ENCODE results near the gene GPR137. TPM values are rescaled to one million over a fixed set of nuclear protein-coding genes. Genes with fewer than 3 reads are reported as not detected.
A peak's percentile ranks its signal among the peaks of the same experiment; 100 is the strongest.

GPR137 gene
- total RNA-seq, 6 experiments from 2014 or later, result 13.0 to 21.9 (median 17.8) TPM

DNA sequence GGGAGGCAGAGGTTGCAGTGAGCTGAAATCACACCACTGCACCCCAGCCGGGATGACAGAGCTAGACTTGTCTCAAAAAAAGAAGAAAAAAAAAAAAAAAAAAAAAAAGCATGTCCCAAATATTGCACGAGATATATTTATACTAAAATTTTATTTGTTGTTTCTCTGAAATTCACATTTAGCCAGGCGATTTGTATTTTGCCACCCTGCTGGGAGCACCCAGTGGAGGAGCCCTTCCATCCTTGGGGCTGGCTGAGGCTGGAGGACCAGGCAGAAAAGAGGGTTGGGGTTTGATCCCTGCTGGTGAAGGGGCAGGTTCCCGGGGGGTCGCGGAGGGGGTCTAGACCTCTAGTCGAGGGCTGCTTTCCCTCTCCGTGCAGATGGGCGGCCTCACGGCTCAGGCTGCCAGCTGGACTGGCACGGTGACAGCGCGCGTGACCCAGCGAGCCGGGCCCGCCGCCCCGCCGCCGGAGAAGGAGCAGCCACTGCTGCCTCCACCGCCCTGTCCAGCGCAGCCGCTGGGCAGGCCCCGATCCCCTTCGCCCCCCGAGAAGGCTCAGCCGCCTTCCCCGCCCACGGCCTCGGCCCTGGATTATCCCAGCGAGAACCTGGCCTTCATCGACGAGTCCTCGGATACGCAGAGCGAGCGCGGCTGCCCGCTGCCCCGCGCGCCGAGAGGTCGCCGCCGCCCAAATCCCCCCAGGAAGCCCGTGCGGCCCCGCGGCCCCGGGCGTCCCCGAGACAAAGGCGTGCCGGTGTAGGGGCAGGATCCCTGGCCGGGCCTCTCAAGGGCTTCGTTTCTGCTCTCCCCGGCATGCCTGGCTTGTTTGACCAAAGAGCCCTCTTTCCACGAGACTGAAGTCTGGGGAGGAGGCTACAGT, 13.6 kb downstream of the GPR137 start:
- DNase-seq (peak in 2 of 3 donors; percentile 65 to 78), ATAC-seq (peak; percentile 36 to 64 (median 54))
- no peaks in the 10 kb centered on the region for H3K36me3 ChIP-seq
- WGBS (ENCODE audit: insufficient coverage, low coverage, low lambda C conversion rate, missing lambda C conversion rate), result 5% methylated on average over 29 of the region's 60 CpGs
- TF ChIP-seq, protein P1, sequence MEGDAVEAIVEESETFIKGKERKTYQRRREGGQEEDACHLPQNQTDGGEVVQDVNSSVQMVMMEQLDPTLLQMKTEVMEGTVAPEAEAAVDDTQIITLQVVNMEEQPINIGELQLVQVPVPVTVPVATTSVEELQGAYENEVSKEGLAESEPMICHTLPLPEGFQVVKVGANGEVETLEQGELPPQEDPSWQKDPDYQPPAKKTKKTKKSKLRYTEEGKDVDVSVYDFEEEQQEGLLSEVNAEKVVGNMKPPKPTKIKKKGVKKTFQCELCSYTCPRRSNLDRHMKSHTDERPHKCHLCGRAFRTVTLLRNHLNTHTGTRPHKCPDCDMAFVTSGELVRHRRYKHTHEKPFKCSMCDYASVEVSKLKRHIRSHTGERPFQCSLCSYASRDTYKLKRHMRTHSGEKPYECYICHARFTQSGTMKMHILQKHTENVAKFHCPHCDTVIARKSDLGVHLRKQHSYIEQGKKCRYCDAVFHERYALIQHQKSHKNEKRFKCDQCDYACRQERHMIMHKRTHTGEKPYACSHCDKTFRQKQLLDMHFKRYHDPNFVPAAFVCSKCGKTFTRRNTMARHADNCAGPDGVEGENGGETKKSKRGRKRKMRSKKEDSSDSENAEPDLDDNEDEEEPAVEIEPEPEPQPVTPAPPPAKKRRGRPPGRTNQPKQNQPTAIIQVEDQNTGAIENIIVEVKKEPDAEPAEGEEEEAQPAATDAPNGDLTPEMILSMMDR (IDR thresholded peaks at IDR 0.05), result no peak
- TF ChIP-seq POLR2A (IDR thresholded peaks at IDR 0.05), result no peak
- intact Hi-C loops (cut with DNase I), result no loop called here
- peaks cover 0 to 24% (median 8%) of the 10 kb centered on the region in 4 donors for H3K4me1 ChIP-seq
- no peak overlapping the region for H3K27ac ChIP-seq
- H3K9me3 ChIP-seq, result no peaks in the 10 kb centered on the region
- peaks cover 0 to 35% of the 10 kb centered on the region in 2 donors for H3K27me3 ChIP-seq
- H3K4me3 ChIP-seq, result peak overlapping the region in 2 of 3 donors; percentile 31 to 38

DNA sequence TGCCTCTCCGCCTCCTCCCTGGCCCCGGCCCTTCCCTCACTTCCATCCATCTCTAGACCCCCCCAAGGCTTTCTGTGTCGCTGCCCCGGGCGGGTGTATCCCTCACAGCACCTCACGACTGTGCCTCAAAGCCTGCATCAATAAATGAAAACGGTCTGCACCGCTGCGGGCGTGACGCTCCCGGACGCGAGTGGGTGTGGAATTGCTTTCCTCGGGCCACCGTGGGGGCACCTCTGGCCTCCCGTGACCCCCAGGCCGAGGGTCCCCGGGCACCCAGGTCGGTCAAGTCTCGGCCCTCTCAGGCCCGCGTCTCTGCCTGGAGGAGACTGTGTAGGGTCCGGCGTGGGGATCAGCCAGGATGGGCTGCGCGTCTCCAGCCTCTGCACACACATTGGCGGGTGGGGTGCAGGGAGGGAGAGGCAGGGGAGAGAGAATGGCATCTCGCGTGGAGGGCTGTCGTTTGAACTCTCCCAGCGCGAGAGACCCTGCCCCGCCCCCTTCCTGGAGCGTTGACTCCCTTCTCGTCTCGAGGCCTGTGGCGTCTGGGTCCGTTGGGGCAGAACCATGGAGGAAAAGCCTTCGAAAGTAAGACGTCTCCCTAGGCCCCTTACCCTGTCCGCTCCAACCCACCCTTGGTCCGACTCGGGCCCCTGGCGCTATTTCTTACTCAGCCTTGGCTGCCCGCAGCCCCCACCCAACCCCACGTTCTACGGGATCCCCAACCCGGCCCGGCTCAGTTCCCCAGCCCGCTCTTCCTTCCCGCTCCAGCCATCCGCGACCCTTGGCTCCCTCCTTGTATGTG, 14.4 kb downstream of the GPR137 start, which contains the start of gene CATSPERZ:
CATSPERZ (plus strand) TSS at position 512 of the 802 bp plus-strand sequence; CDS start at position 565, 53 bp downstream.
- intact Hi-C loops (cut with DNase I), result no loop called here
- WGBS (ENCODE audit: insufficient coverage, low coverage, low lambda C conversion rate, missing lambda C conversion rate), result 6% methylated on average over 17 of the region's 54 CpGs

DNA sequence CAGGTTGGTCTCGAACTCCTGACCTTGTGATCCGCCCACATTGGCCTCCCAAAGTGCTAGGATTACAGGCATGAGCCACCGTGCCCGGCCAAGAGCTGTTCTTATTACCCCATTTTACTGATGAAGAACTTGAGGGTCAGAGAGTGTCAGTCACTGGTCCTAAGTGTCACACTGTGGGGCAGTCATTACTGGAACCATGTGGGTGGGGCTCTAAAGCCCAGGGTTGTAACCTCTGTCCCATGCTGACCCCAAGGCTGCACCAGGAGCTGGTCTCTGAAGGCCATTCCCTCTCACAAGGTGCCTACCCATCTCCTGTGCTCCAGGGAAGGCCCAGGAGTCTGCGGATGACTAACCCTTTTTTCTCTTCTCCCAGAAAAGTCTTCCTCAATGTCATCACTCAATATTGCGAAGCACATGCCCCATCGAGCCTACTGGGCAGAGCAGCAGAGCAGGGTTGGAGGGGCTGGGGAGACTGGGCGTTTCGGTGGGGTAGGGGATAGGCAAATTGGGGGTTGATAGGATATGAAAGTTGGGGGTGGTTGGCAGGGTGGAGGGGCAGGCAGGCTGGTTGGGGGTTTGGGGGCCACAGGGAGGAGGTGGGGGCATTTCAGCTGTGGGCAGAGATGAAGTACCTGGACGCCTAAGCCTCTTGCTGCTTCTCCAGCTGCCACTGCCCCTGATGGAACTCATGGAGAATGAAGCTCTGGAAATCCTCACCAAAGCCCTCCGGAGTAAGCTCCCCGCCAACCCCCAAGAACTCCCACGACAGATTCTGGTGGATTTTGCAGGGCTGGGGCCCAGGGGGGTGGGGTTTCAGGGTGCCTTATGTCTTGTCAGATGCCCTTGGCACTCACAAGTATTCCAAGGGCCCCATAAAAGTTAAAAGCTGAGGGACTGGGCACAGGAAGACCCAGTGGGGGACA, 17.7 kb downstream of the GPR137 start:
- Histone ChIP-seq H3K4me3 (no peak overlapping the region), H3K36me3 (no peaks in the 10 kb centered on the region), H3K4me1 (peaks cover 0 to 39% (median 13%) of the 10 kb centered on the region in 4 donors), H3K9me3 (no peaks in the 10 kb centered on the region), H3K27ac (peak overlapping the region in 1 of 3 donors; percentile 99), H3K27me3 (peaks cover 0 to 18% of the 10 kb centered on the region in 2 donors)
- TF ChIP-seq, protein P1 (IDR thresholded peaks at IDR 0.05), result no peak
- TF ChIP-seq POLR2A (IDR thresholded peaks at IDR 0.05), result no peak
- 77% methylated on average over 9 of the region's 13 CpGs for WGBS (ENCODE audit: insufficient coverage, low coverage, low lambda C conversion rate, missing lambda C conversion rate)
- no peak for DNase-seq
- no peak for ATAC-seq
- intact Hi-C loops (cut with DNase I), result no loop called here

More for the DNA sequence above, 14.4 kb downstream of the GPR137 start, which contains the start of gene CATSPERZ:
- H3K4me1 ChIP-seq, result peaks cover 0 to 25% (median 9%) of the 10 kb centered on the region in 4 donors
- H3K36me3 ChIP-seq, result no peaks in the 10 kb centered on the region
- ATAC-seq (no peak), DNase-seq (no peak)
- H3K4me3 ChIP-seq, result peak within 1 kb of the TSS in 2 of 3 donors; percentile 33 to 38
- H3K9me3 ChIP-seq, result no peaks in the 10 kb centered on the region
- no peak within 1 kb of the TSS for H3K27ac ChIP-seq
- H3K27me3 ChIP-seq, result peaks cover 0 to 33% of the 10 kb centered on the region in 2 donors
- TF ChIP-seq, protein P1 (IDR thresholded peaks at IDR 0.05), result no peak
- TF ChIP-seq POLR2A (IDR thresholded peaks at IDR 0.05), result no peak

DNA sequence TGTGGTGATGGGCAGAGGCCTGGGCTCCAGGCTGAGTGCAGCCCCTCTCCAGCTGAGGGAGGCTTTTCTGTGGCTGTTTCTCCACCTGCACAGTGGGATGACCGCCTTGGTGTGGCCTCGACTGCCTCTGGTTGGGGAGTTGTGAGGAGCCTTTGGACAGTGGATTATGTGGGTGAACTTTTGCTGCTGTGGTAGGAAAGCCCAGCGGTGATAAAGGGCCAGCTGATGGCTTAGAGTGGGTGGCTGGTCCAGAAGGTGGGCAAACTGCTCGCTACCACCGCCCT, 18.3 kb downstream of the GPR137 start:
- WGBS (ENCODE audit: insufficient coverage, low coverage, low lambda C conversion rate, missing lambda C conversion rate), result no CpG with 5 or more reads among the region's 5 CpGs
- Histone ChIP-seq H3K4me1 (peaks cover 0 to 39% (median 13%) of the 10 kb centered on the region in 4 donors), H3K4me3 (peak overlapping the region; percentile 47 to 77 (median 68)), H3K9me3 (no peaks in the 10 kb centered on the region), H3K27me3 (peaks cover 0 to 15% of the 10 kb centered on the region in 2 donors), H3K36me3 (no peaks in the 10 kb centered on the region), H3K27ac (peak overlapping the region in 2 of 3 donors; percentile 97 to 99)
- intact Hi-C loops (cut with DNase I), result no loop called here
- ATAC-seq (no peak), DNase-seq (no peak)
- TF ChIP-seq, protein P1 (IDR thresholded peaks at IDR 0.05), result no peak
- TF ChIP-seq POLR2A (IDR thresholded peaks at IDR 0.05), result no peak

Measured in right lobe of liver (tissue), 6 donors.